Activated naive CD8-positive, alpha-beta T cell (primary cell): ENCODE measurements around the gene EDN2.

ENCODE experiments used
- H3K27ac Mint-ChIP-seq: one replicate; pipeline ENCODE4 v1.8.0; 2021; ENCODE audit warnings: mixed read lengths
- H3K27me3 Mint-ChIP-seq: one replicate; pipeline ENCODE4 v1.8.0; 2021; ENCODE audit warnings: mixed read lengths
- H3K36me3 Mint-ChIP-seq: one replicate; pipeline ENCODE4 v1.8.0; 2021; ENCODE audit warnings: mixed read lengths
- H3K4me1 Mint-ChIP-seq: one replicate; pipeline ENCODE4 v1.8.0; 2021; ENCODE audit warnings: low read depth, mixed read lengths
- H3K4me3 Mint-ChIP-seq: one replicate; pipeline ENCODE4 v1.8.0; 2021; ENCODE audit warnings: mild to moderate bottlenecking, mixed read lengths
- H3K9me3 Mint-ChIP-seq: one replicate; pipeline ENCODE4 v1.8.0; 2021; ENCODE audit warnings: low read depth, mixed read lengths

EDN2 gene

DNA sequence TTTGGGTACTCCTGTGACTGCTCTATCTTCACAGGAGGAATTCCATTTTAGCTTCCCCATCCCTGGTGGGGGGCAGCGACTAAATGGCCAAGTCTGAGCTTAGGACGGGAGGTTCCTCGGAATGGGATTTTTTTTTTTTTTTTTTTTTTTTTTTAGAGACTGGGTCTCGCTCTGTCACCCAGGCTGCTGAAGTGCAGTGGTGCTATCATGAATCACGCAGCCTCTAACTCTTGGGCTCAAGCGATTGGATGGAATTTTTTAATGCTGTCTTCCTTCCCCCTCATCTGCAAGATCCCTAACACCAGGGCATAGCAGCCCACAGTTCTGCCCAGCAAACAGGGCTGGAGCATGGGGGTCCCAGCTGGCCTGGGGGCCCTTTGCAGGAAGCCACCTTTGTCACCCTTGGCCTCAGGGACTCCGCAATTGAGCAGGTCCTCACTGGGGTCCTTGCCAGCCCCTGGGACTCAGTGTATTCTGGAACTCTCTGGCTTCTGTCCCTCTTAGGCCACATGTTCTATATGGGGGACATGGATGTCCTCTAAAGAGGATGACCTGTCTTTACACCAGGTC is 13.1 kb upstream of the EDN2 start:
- Mint-ChIP-seq H3K4me3 (no peak overlapping the region), H3K27ac (no peak overlapping the region), H3K4me1 (peaks cover 5% of the 10 kb centered on the region), H3K36me3 (no peaks in the 10 kb centered on the region), H3K27me3 (peaks cover 2% of the 10 kb centered on the region), H3K9me3 (no peaks in the 10 kb centered on the region)

DNA sequence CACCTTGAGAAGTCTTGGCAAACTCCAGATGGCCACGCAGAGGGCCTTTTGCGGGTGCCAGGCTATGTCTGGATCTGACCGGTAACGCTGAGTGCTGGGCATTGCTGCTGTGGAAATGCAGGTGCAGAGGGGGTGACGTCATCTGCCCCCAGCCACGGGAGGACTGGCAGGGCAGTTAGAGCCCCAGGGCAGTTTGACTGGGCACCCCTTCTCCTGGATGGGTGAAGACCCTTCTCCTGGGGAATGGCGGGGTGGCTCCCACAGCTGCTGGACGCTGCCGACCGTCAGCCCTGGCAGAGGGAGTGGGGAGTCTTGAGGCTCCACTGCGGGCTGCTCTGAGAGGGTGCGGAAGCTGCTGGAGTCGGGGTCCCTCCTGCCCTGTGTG is 12.6 kb upstream of the EDN2 start:
- Mint-ChIP-seq H3K27ac (no peak overlapping the region), H3K27me3 (peaks cover 2% of the 10 kb centered on the region), H3K4me3 (peak overlapping the region; percentile 61), H3K36me3 (no peaks in the 10 kb centered on the region), H3K4me1 (peaks cover 5% of the 10 kb centered on the region), H3K9me3 (no peaks in the 10 kb centered on the region)

DNA sequence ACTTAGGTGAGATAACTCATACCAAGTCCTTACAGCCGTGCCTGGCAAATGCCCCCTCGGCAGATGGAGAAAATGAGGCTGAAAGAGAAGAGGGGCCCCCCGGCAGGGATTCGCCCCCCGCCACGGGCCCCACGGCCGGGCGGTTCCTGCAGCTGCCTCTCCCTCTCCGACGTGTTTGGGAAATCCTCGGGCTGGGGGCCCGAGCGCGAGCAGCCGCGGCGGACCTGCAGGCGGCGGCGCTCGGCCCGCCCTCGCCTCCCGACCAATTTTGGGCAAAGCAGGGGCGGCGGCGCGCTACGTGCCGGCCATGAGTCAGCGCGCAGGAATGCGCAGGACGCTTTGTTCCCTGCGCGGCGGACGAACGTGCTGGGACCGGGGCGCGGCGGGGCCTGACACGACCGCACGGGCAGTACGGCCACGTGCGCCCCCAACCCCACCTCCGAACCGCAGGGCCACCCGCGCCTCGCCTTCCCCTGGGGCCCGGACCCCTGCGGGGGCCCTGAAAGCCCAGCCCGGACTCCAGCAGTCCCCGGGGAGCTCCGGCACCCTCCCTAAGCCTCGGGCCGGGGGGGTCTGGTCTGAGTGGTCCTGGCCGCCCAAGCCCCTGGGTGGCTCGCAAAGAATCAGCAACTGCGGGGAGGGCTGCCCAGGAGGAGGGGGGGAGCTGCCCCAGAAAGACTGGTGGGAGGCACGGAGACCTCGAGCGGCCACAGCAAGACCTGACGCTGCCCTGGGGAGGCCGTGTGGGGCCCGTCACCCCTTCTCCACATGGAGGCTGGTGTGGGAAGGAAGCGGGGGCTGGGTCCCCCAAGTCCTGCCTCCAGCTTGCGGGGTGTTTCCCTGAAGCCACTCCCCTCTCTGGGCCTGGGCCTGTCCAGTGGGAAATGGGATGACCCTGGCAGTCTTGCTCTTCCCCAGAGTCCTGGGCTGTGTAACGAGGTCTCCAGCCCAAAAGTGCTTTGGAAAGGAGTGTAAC is 11.9 kb upstream of the EDN2 start:
- Mint-ChIP-seq H3K9me3 (no peaks in the 10 kb centered on the region), H3K4me1 (peaks cover 5% of the 10 kb centered on the region), H3K27ac (no peak overlapping the region), H3K4me3 (peak overlapping the region; percentile 61), H3K36me3 (no peaks in the 10 kb centered on the region), H3K27me3 (peaks cover 2% of the 10 kb centered on the region)

DNA sequence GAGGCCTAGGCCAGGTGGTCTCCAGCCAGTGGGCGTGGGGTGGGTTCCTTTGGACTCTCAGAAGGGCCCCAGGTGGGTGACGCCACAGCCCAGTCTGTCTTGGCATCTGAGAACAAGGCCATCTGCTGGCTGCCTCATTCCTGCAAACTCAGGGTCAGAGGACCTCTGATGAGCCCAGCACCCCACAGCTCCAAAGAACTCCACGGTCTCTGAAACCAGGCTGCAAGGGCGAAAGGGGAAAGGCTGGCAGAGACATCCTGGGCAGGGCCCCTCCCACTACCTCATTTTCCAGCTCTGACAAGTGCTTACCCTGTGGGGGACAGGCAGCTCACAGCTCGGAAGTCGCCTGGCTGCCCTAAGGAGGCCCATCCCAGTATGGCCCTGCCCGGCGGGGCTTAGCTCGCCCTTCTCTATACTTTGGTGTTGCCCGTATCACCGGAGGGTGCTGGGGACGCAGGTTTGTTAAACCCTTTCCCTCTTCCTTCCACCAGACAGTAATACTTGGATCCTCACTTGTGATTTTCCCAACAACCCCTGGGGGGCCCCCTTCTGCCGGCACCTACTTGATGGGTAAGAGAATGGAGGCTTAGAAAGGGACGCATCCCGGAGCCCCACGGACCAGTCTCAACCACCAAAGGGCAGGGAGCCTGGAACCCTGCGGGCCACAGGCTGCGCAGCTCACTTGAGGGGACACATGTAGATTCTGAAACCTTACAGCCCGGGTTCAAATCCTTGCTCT is 10.9 kb upstream of the EDN2 start:
- no peaks in the 10 kb centered on the region for H3K36me3 Mint-ChIP-seq
- H3K4me3 Mint-ChIP-seq, result peak overlapping the region; percentile 63
- no peak overlapping the region for H3K27ac Mint-ChIP-seq

DNA sequence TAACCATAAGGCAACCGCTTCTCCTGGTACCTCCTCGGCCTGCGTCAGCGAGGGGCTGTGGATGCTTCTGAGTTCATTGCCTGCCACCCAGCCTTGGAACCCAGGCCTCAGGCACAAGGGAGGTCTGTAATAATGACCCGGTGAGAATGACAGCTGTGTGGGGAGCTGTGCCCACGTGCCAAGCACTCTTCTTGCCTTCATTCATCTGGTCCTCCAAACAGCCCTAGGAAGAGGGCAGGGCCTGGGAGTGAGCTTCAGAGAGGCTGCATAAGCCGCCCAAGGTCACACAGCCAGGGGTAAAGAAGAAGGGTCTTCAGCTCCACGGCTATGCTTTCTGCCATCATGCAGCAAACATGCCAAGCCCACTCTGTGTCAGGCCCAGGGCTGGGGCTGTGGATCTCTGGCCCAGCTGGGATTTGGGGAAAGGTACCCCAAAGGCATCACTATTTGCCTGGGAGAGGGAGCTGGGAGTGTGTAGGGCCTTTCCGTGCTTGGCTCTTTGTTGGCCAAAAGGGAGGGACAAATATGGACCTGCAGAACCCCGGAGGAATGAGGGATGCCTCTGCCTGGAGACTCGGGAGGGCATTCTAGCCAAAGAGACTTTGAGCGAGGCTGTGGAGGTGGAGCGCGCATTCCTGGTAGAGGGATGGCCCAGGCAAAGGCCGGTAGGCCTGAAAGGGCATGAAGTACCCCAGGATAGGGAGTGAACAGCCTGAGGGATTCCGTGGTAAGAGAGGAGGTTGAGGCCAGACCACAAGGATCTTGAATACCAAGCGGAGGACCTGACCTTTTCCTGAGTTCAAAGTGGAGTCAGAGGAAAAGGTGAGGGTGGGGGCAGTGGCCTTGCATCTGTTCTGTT is 10.1 kb upstream of the EDN2 start:
- Mint-ChIP-seq H3K36me3 (no peaks in the 10 kb centered on the region), H3K27ac (no peak overlapping the region), H3K4me1 (peaks cover 5% of the 10 kb centered on the region), H3K4me3 (no peak overlapping the region), H3K9me3 (no peaks in the 10 kb centered on the region), H3K27me3 (peaks cover 4% of the 10 kb centered on the region)

More for the DNA sequence above, 10.9 kb upstream of the EDN2 start:
- peaks cover 2% of the 10 kb centered on the region for H3K27me3 Mint-ChIP-seq
- no peaks in the 10 kb centered on the region for H3K9me3 Mint-ChIP-seq
- peaks cover 5% of the 10 kb centered on the region for H3K4me1 Mint-ChIP-seq

DNA sequence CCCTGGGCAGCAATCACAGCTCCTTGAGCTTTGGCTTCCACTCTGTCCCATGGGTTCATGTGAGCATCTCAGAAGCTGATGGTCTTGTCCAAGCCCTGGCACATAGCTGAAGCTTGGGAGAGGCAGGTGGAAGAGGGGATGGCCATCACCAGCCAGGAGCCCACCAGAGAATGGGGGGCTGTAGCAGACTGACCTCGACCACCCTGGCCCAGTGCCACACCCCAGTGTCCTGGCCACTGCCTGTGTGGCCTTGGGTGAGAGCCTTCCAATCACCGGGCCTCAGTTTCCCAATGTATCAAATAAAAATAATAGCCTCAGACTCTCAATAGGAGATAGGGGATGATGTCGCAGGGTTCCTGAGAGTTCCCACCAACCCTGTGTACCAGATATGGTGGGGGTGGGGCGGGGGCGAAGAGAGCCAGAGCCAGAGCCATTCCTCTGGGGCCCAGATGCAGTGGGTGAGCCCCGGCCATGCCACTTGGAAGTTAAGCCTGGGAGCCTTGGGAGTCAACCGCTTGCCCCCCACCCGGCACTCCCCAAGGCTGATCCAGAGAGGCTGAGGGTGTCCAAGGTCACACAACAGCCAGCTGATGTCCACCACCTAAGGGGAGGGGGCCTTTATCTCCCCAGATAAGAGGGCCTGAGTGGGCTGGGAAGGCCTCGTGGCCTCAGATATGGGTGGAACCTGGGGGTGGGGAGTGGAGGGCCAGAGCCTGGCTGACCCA is 9.3 kb upstream of the EDN2 start:
- Mint-ChIP-seq H3K36me3 (no peaks in the 10 kb centered on the region), H3K27me3 (peaks cover 8% of the 10 kb centered on the region), H3K9me3 (no peaks in the 10 kb centered on the region), H3K4me3 (no peak overlapping the region), H3K4me1 (peaks cover 5% of the 10 kb centered on the region), H3K27ac (no peak overlapping the region)

DNA sequence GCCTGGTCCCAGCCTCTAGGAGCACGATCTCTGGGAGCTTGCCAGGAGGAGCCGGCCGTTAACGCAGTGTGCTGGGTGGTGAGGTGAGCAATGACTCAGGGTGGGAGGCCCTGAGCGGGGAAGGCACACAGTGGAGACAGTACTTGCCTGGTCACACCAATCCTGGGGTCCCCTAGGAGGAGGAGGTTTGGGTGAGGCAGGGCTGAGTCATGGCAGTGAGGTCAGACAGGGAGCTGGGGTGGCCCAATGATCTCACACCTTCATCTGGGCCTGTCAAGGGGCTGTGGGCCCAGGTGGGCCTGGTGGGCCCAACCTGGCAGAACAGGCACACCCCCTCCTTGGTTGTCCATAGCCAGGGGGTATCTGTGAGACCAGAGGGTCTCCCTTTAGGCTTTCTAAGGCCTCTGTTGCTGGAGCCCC is 8.6 kb upstream of the EDN2 start:
- Mint-ChIP-seq H3K4me1 (peaks cover 5% of the 10 kb centered on the region), H3K4me3 (no peak overlapping the region), H3K9me3 (no peaks in the 10 kb centered on the region), H3K27me3 (peaks cover 10% of the 10 kb centered on the region), H3K27ac (no peak overlapping the region), H3K36me3 (no peaks in the 10 kb centered on the region)

DNA sequence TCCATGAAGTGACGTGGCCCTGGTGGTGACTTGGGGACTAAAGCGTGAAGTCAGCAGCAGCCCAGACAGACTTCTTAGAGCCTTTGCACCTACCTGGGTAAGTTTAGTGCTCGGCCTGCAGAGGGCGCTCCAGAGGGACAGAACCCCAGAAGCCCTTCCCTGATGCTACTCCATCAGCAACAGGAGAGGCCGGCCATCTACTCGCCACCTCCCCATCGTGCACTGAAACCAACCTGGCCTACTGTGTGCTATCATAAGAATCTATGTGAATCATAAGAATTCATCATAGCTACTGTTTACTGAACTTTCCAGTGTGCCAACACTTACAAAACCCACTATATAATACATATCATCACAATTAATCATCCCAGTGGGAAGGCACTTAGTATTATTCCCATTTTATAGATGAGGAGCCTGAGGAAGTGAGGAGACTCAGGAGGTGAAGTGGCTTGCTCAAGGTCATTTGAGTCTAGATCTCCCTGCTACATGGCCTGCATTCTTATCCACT is 7.9 kb upstream of the EDN2 start:
- H3K36me3 Mint-ChIP-seq, result no peaks in the 10 kb centered on the region
- H3K27me3 Mint-ChIP-seq, result peaks cover 10% of the 10 kb centered on the region
- H3K4me1 Mint-ChIP-seq, result peaks cover 5% of the 10 kb centered on the region
- H3K9me3 Mint-ChIP-seq, result no peaks in the 10 kb centered on the region
- no peak overlapping the region for H3K27ac Mint-ChIP-seq
- no peak overlapping the region for H3K4me3 Mint-ChIP-seq

DNA sequence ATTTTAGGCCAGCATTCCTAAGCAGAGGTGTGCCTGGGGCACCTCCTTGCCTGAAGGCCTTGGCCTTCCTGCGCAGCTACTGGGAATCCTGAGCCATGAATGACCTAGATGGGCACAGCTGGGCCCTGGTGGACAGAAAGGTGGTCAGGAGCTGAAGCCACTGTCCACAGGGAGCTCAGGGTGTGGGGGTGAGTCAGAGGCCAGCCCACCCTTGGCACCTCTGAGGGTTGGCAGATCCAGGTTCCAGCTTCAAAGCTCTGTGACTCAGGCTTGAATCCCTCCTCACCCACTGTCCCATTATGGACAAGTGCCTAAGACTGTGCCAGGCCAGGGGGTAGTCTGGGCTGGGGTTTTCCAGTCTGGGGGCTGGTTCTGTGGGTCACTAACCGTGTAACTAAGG is 6.4 kb upstream of the EDN2 start:
- Mint-ChIP-seq H3K9me3 (no peaks in the 10 kb centered on the region), H3K4me3 (no peak overlapping the region), H3K27me3 (peaks cover 15% of the 10 kb centered on the region), H3K4me1 (peaks cover 5% of the 10 kb centered on the region), H3K27ac (no peak overlapping the region), H3K36me3 (no peaks in the 10 kb centered on the region)

DNA sequence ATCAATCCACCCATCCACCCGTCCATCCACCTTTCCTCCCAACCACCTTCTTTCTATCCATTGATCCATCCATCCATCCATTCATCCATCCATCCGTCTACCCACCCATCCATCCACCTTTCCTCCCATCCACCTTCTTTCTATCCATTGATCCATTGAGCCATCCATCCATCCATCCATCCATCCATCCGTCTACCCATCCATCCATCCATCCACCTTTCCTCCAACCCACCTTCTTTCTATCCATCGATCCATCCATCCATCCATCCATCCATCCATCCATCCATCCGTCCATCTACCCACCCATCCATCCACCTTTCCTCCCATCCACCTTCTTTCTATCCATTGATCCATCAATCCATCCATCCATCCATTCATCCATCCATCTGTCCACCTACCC is 5.1 kb upstream of the EDN2 start:
- no peaks in the 10 kb centered on the region for H3K4me1 Mint-ChIP-seq

DNA sequence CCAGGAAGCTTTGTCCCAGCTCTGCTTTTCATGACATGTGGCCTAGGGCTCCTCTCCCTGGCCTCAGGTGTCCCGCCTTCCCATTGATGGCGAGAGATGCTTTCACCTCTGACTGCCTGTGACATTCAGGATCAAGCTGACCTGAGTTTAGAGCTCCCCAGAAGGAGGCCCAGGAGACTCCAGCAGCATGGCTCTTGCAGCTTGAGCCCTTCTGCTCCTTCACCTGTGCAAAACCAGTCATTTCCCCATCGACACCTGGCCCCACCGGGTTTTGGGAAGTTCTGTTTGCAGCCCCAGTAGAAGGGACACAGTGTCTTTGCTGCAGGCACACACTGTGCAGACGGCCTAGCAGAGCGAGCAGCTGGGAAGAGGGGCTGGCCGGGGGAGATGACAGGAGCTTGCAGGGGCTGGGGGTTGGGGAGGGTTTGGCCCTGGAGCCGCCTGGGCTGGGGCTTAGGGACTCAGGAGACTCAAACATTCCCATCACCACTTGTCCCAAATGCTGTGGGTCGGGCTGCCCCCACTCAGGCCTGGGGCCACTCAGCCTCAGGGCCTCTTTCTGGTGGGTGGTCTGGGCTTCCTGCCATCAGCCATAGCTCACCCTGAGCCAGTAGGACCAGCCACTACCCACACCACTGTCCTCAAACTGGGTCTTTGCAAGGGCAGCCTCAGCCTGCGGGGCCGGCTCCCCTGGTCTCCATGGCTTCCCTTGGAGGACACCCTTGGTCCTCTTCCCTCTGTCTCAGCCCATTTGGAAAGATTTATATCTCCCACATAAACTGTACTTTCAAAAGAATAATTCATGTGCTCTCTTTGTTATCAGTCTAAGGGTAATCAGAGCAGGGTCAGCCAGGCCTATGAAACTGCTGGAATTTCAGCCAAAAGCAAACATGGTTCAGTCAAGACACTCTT is 3.8 kb upstream of the EDN2 start:
- Mint-ChIP-seq H3K4me3 (no peak overlapping the region), H3K27me3 (peaks cover 13% of the 10 kb centered on the region), H3K27ac (no peak overlapping the region), H3K9me3 (no peaks in the 10 kb centered on the region), H3K4me1 (no peaks in the 10 kb centered on the region), H3K36me3 (no peaks in the 10 kb centered on the region)

More for the DNA sequence above, 5.1 kb upstream of the EDN2 start:
- Mint-ChIP-seq H3K27me3 (peaks cover 13% of the 10 kb centered on the region), H3K36me3 (no peaks in the 10 kb centered on the region), H3K4me3 (no peak overlapping the region), H3K27ac (no peak overlapping the region), H3K9me3 (no peaks in the 10 kb centered on the region)

DNA sequence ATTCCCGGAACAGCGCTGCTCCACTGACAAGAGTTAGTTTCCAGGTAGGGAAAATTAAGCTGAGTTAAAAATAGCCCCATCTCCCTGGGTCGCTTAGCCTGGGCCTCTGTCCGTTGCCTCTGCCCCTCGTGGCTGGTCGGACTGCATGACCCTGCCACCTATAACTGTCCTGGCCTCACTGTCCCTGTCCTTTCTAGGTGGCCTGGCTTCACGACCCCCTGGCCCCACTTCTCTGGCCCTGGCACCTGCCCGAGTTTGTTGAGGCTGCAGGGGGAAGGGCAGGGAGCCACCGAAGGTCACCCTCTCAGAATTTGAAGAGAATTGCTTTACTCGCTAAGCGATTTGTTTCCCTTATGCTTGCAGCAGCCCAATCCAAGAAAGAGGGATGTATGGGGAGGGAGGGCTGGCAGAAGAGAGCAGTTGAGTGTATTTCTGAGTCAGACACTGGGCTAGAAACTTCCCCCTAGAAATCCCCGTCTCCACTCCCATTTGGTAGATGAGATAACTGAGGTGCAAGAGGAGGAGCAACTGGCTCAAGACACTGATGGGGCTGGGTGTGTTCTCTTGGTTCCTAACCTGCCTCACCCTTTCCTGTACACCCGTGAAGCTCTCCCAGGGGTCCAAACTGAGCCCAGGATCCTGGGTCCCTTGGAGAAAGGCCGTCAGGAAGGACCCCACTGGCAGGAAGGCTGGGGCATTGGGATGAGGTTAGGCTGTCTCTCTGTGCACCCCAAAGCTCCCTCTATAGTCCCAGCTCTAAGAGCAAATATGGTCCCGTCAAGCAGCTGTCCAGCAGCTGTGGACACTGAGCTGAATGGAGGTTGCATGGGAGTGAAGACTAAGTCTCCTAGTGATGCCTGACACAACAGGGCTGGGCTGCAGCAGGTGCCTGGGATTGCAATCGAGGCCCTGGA is 2.9 kb upstream of the EDN2 start:
- H3K9me3 Mint-ChIP-seq, result no peaks in the 10 kb centered on the region
- no peaks in the 10 kb centered on the region for H3K4me1 Mint-ChIP-seq
- no peak overlapping the region for H3K4me3 Mint-ChIP-seq
- peaks cover 13% of the 10 kb centered on the region for H3K27me3 Mint-ChIP-seq
- no peaks in the 10 kb centered on the region for H3K36me3 Mint-ChIP-seq
- no peak overlapping the region for H3K27ac Mint-ChIP-seq
